ENCODE results near the gene DCLK2.

DCLK2 gene

DNA sequence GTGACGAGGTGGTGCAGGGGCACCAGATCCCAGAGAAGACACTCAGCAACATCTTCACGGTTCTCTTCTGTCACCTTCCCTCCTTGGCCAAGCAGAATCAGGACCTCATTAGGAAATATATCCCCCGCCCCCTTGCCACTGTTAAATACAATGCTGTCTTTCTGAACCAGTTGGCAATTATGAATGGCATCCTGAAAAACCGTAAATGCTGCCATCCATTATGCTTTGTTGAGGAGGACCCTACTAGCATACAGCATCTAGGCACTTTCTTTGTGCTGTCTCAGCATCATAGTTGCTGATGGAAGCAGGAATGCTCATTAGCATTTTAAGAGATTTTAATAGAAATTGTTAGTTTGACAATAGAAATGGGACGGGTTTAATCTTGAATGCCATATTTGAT is 138.5 kb downstream of the DCLK2 start:
- no peak overlapping the region for H3K9ac ChIP-seq (ENCODE audit: low read length in 2 of 2)
- H3K36me3 ChIP-seq (ENCODE audit: control insufficient read depth in 2 of 2, insufficient read depth in 2 of 2, low read length in 2 of 2) = no peaks in the 10 kb centered on the region
- no peaks in the 10 kb centered on the region for H3K27me3 ChIP-seq (ENCODE audit: control insufficient read depth in 1 of 2, insufficient read depth in 2 of 2, low read length in 2 of 2)
- no peak overlapping the region for H3K27ac ChIP-seq (ENCODE audit: low read length)
- H3K9me3 ChIP-seq (ENCODE audit: control insufficient read depth in 2 of 2, low read length in 2 of 2) = no peaks in the 10 kb centered on the region
- no peak overlapping the region for H3K4me3 ChIP-seq (ENCODE audit: low read length in 2 of 2)
- H3K4me1 ChIP-seq (ENCODE audit: control insufficient read depth, insufficient read depth, low read length) = peaks cover 3% of the 10 kb centered on the region

DNA sequence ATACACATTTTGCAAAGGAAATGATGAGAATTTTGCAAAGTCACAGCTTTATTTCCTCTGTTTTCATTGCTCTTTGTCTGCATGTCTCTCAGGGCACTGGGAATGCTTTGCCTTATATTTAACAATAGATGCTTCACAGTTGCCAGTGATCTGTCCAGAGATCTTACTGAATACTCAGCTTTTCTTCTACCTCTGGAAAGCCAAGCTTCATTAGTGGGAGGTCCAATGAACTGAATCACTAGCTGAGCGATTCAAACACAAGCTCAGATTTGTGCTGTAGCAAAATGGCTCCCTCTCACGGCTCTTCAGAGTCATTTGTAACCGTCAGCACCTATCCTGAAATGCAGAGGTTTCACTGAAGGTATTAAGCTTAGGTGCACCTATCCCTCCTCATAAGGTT is 138.9 kb downstream of the DCLK2 start:
- Histone ChIP-seq H3K4me3 (ENCODE audit: low read length in 2 of 2) (no peak overlapping the region), H3K9ac (ENCODE audit: low read length in 2 of 2) (no peak overlapping the region), H3K27me3 (ENCODE audit: control insufficient read depth in 1 of 2, insufficient read depth in 2 of 2, low read length in 2 of 2) (no peaks in the 10 kb centered on the region), H3K27ac (ENCODE audit: low read length) (no peak overlapping the region), H3K9me3 (ENCODE audit: control insufficient read depth in 2 of 2, low read length in 2 of 2) (no peaks in the 10 kb centered on the region), H3K36me3 (ENCODE audit: control insufficient read depth in 2 of 2, insufficient read depth in 2 of 2, low read length in 2 of 2) (no peaks in the 10 kb centered on the region), H3K4me1 (ENCODE audit: control insufficient read depth, insufficient read depth, low read length) (peaks cover 3% of the 10 kb centered on the region)

GRCh38 chr4:150217808-150218207 is 139.6 kb downstream of the DCLK2 start:
- no peak overlapping the region for H3K4me3 ChIP-seq (ENCODE audit: low read length in 2 of 2)
- H3K27ac ChIP-seq (ENCODE audit: low read length) = no peak overlapping the region
- H3K27me3 ChIP-seq (ENCODE audit: control insufficient read depth in 1 of 2, insufficient read depth in 2 of 2, low read length in 2 of 2) = no peaks in the 10 kb centered on the region
- peaks cover 3% of the 10 kb centered on the region for H3K4me1 ChIP-seq (ENCODE audit: control insufficient read depth, insufficient read depth, low read length)
- H3K9me3 ChIP-seq (ENCODE audit: control insufficient read depth in 2 of 2, low read length in 2 of 2) = no peaks in the 10 kb centered on the region
- no peak overlapping the region for H3K9ac ChIP-seq (ENCODE audit: low read length in 2 of 2)
- H3K36me3 ChIP-seq (ENCODE audit: control insufficient read depth in 2 of 2, insufficient read depth in 2 of 2, low read length in 2 of 2) = no peaks in the 10 kb centered on the region

- H3K9ac ChIP-seq (ENCODE audit: low read length in 2 of 2) = no peak overlapping the region
- H3K36me3 ChIP-seq (ENCODE audit: control insufficient read depth in 2 of 2, insufficient read depth in 2 of 2, low read length in 2 of 2) = no peaks in the 10 kb centered on the region
- H3K4me3 ChIP-seq (ENCODE audit: low read length in 2 of 2) = no peak overlapping the region
- peaks cover 3% of the 10 kb centered on the region for H3K4me1 ChIP-seq (ENCODE audit: control insufficient read depth, insufficient read depth, low read length)
- no peaks in the 10 kb centered on the region for H3K27me3 ChIP-seq (ENCODE audit: control insufficient read depth in 1 of 2, insufficient read depth in 2 of 2, low read length in 2 of 2)
- no peaks in the 10 kb centered on the region for H3K9me3 ChIP-seq (ENCODE audit: control insufficient read depth in 2 of 2, low read length in 2 of 2)
- no peak overlapping the region for H3K27ac ChIP-seq (ENCODE audit: low read length)
These were observed 140.2 kb downstream of the DCLK2 start for GRCh38 chr4:150218447-150218846.

DNA sequence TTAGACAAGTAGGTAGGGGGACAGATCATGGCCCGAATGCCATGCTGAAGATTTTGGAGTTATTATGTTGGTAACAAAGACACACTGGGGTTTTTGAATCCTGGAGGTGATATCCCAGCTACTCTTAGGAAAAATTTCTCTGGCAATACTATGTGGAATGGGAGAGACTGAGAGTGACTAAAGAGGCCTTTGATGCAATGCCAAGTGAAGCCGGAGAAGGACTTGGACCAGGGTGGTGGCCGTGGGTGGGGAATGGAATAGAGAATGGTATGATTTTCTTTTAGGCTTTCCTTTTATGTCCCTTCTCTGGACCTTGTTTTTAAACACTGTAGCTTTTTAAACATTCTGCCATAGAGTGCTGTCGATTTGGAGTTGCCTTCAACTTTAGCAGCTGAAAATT is 141.6 kb downstream of the DCLK2 start:
- Histone ChIP-seq H3K27me3 (ENCODE audit: control insufficient read depth in 1 of 2, insufficient read depth in 2 of 2, low read length in 2 of 2) (no peaks in the 10 kb centered on the region), H3K27ac (ENCODE audit: low read length) (no peak overlapping the region), H3K4me3 (ENCODE audit: low read length in 2 of 2) (no peak overlapping the region), H3K9me3 (ENCODE audit: control insufficient read depth in 2 of 2, low read length in 2 of 2) (no peaks in the 10 kb centered on the region), H3K36me3 (ENCODE audit: control insufficient read depth in 2 of 2, insufficient read depth in 2 of 2, low read length in 2 of 2) (peaks cover 0 to 2% of the 10 kb centered on the region in 2 donors), H3K4me1 (ENCODE audit: control insufficient read depth, insufficient read depth, low read length) (peaks cover 3% of the 10 kb centered on the region), H3K9ac (ENCODE audit: low read length in 2 of 2) (no peak overlapping the region)

DNA sequence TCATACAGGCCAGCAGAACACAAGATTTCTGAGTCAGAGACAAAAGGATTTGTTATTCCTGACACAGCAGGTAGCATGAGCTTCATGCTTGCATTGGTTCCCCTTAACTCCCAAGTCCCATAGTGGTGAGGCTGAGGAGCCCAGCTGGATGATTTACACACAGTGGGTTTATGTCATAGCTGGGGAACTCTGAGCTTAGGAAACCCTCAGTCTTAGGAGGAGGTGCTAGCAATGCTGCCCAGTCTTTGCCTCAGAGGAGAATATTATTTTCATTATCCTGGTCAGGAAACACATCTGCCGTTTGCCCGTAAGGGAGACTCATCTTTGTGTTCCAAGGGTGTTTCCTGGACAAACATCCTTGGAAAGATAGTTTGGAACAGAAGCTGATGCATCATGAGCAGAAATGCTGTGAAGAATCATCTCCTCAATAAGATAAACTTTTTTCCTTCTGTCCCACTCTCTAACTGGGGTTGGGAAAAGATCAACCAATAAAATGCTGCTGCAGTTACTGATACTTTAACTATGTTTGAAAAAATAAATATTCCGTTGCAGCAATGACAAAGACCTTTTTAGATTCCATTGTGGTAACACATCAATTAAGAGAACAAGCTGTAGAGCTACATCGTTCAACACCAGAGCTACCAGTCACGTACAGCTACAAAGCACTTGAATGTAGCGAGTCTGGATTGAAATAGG is 146.8 kb downstream of the DCLK2 start:
- Histone ChIP-seq H3K4me1 (ENCODE audit: control insufficient read depth, insufficient read depth, low read length) (peaks cover 4% of the 10 kb centered on the region), H3K27ac (ENCODE audit: low read length) (no peak overlapping the region), H3K9me3 (ENCODE audit: control insufficient read depth in 2 of 2, low read length in 2 of 2) (no peaks in the 10 kb centered on the region), H3K4me3 (ENCODE audit: low read length in 2 of 2) (no peak overlapping the region), H3K9ac (ENCODE audit: low read length in 2 of 2) (no peak overlapping the region), H3K36me3 (ENCODE audit: control insufficient read depth in 2 of 2, insufficient read depth in 2 of 2, low read length in 2 of 2) (peaks cover 0 to 5% of the 10 kb centered on the region in 2 donors), H3K27me3 (ENCODE audit: control insufficient read depth in 1 of 2, insufficient read depth in 2 of 2, low read length in 2 of 2) (no peaks in the 10 kb centered on the region)

DNA sequence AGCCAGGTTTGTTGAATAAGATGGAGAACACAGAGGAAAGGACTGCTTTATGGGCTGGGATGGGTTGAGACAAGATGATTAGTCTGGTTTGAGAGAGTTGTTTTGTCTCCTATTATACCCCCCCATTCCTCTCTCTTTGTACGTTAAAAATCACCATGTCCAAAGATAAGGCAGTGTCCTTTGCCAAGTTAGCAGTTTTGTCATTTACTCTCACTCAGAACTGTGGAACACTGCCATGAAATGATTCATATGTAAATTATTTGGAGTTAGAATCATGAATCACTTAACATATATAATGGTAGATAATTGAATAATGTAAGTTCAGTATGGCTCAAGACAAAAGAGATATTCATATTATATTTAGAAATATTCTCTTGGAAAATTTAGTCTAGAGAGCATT is 151.3 kb downstream of the DCLK2 start:
- H3K27ac ChIP-seq (ENCODE audit: low read length) = no peak overlapping the region
- H3K36me3 ChIP-seq (ENCODE audit: control insufficient read depth in 2 of 2, insufficient read depth in 2 of 2, low read length in 2 of 2) = peaks cover 13 to 25% of the 10 kb centered on the region in 2 donors
- H3K9me3 ChIP-seq (ENCODE audit: control insufficient read depth in 2 of 2, low read length in 2 of 2) = no peaks in the 10 kb centered on the region
- H3K4me1 ChIP-seq (ENCODE audit: control insufficient read depth, insufficient read depth, low read length) = peaks cover 4% of the 10 kb centered on the region
- no peak overlapping the region for H3K9ac ChIP-seq (ENCODE audit: low read length in 2 of 2)
- no peaks in the 10 kb centered on the region for H3K27me3 ChIP-seq (ENCODE audit: control insufficient read depth in 1 of 2, insufficient read depth in 2 of 2, low read length in 2 of 2)
- no peak overlapping the region for H3K4me3 ChIP-seq (ENCODE audit: low read length in 2 of 2)

- peaks cover 13 to 21% of the 10 kb centered on the region in 2 donors for H3K36me3 ChIP-seq (ENCODE audit: control insufficient read depth in 2 of 2, insufficient read depth in 2 of 2, low read length in 2 of 2)
- H3K9me3 ChIP-seq (ENCODE audit: control insufficient read depth in 2 of 2, low read length in 2 of 2) = no peaks in the 10 kb centered on the region
- H3K27me3 ChIP-seq (ENCODE audit: control insufficient read depth in 1 of 2, insufficient read depth in 2 of 2, low read length in 2 of 2) = no peaks in the 10 kb centered on the region
- no peak overlapping the region for H3K4me3 ChIP-seq (ENCODE audit: low read length in 2 of 2)
- peaks cover 4% of the 10 kb centered on the region for H3K4me1 ChIP-seq (ENCODE audit: control insufficient read depth, insufficient read depth, low read length)
- no peak overlapping the region for H3K27ac ChIP-seq (ENCODE audit: low read length)
- H3K9ac ChIP-seq (ENCODE audit: low read length in 2 of 2) = no peak overlapping the region
These were observed 152.3 kb downstream of the DCLK2 start for GRCh38 chr4:150230561-150230960.

DNA sequence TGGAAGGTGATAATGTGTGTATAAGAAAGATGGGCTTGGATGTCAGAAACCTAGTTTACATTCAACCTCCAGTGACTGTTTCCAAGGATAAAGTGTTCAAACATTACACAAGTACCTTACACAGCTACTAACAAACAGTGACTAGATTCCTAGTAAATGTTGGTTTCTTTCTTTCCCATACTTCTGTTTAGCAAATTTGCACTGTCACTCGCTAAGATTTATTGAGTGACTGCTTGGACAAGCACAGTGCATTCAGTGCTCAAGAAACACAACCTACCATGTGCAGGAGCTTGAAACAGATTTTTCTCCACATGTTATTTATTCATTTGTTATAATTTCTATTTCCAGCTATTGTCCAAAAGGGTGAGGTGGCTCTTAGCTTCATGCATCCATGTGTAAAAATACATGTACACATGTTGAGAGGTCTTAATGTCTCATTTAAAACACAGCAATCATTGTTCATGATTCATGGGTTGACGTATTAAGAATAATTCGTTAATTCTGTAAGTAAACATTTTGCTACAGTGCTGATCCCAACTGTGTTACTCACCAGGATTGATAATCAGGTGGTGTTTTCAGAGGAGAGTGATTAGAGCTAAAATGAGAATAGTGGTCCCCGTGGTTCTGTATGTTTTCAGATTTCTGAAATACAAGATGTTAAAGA is 153.0 kb downstream of the DCLK2 start:
- Histone ChIP-seq H3K9me3 (ENCODE audit: control insufficient read depth in 2 of 2, low read length in 2 of 2) (no peaks in the 10 kb centered on the region), H3K4me3 (ENCODE audit: low read length in 2 of 2) (no peak overlapping the region), H3K27me3 (ENCODE audit: control insufficient read depth in 1 of 2, insufficient read depth in 2 of 2, low read length in 2 of 2) (no peaks in the 10 kb centered on the region), H3K4me1 (ENCODE audit: control insufficient read depth, insufficient read depth, low read length) (peaks cover 5% of the 10 kb centered on the region), H3K36me3 (ENCODE audit: control insufficient read depth in 2 of 2, insufficient read depth in 2 of 2, low read length in 2 of 2) (peaks cover 13 to 21% of the 10 kb centered on the region in 2 donors), H3K9ac (ENCODE audit: low read length in 2 of 2) (no peak overlapping the region), H3K27ac (ENCODE audit: low read length) (no peak overlapping the region)

GRCh38 chr4:150232029-150232428 is 153.8 kb downstream of the DCLK2 start:
- Histone ChIP-seq H3K9ac (ENCODE audit: low read length in 2 of 2) (no peak overlapping the region), H3K4me3 (ENCODE audit: low read length in 2 of 2) (no peak overlapping the region), H3K9me3 (ENCODE audit: control insufficient read depth in 2 of 2, low read length in 2 of 2) (no peaks in the 10 kb centered on the region), H3K4me1 (ENCODE audit: control insufficient read depth, insufficient read depth, low read length) (peaks cover 8% of the 10 kb centered on the region), H3K27ac (ENCODE audit: low read length) (no peak overlapping the region), H3K27me3 (ENCODE audit: control insufficient read depth in 1 of 2, insufficient read depth in 2 of 2, low read length in 2 of 2) (no peaks in the 10 kb centered on the region), H3K36me3 (ENCODE audit: control insufficient read depth in 2 of 2, insufficient read depth in 2 of 2, low read length in 2 of 2) (peaks cover 13 to 21% of the 10 kb centered on the region in 2 donors)

DNA sequence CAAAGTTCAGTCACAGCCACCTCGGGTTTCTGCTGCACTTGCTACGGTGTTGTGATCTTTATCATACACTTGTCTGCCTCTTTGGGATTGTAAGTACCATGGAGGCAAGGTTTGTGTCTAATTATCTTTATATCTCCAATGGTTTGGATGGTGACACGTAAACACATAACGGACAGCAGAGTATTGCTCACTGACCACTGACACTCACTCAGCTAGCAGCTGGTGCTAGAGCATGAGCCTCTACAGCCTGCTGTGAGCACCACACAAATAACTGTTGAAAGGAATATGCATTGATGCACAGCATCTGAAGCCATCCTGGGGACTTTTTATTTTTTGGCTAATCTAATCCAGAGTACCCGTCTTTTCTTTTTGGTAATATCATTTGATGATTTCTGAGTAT is 156.0 kb downstream of the DCLK2 start:
- Histone ChIP-seq H3K27me3 (ENCODE audit: control insufficient read depth in 1 of 2, insufficient read depth in 2 of 2, low read length in 2 of 2) (no peaks in the 10 kb centered on the region), H3K4me1 (ENCODE audit: control insufficient read depth, insufficient read depth, low read length) (peaks cover 7% of the 10 kb centered on the region), H3K27ac (ENCODE audit: low read length) (no peak overlapping the region), H3K9ac (ENCODE audit: low read length in 2 of 2) (no peak overlapping the region), H3K4me3 (ENCODE audit: low read length in 2 of 2) (no peak overlapping the region), H3K36me3 (ENCODE audit: control insufficient read depth in 2 of 2, insufficient read depth in 2 of 2, low read length in 2 of 2) (peaks cover 13 to 21% of the 10 kb centered on the region in 2 donors), H3K9me3 (ENCODE audit: control insufficient read depth in 2 of 2, low read length in 2 of 2) (no peaks in the 10 kb centered on the region)

All from stomach smooth muscle (tissue), 2 donors.